ENCODE results near the gene SRPX2.
"Not testable (repeated sequence)": the region's sequence is repeated elsewhere in the genome, so short reads cannot be mapped to it uniquely, and the experiment has no call there.

The SRPX2 gene

DNA sequence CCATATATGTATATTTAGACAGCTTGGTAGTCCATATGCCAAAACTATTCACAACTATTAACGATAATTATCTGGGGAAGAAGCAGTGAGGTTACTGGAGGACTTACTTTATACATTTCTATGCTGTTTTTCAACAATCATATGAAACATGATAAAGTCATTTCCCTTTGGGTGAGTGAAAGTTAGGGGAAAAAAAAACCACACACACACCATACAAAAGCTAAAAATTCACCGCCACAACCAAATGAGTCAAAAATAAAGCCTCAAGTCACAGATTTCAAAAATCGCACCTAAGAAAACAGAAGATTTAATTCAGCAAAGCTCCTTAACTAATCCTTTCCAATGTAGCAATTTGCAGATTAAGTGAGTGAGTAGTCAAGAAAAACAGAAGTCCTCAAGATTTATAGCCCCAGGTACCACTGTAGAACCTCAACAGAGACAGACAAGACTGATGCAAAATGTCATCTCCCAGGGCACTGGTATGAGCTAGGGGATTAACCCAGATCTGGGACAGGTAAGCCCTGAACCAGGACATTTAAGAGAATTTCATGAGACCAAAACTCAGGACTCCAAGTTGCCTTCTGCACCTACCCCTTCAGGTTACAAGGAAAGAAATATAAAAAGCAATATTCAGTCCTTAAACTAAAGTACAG, 52.8 kb downstream of the SRPX2 start:
- no peak for DNase-seq

DNA sequence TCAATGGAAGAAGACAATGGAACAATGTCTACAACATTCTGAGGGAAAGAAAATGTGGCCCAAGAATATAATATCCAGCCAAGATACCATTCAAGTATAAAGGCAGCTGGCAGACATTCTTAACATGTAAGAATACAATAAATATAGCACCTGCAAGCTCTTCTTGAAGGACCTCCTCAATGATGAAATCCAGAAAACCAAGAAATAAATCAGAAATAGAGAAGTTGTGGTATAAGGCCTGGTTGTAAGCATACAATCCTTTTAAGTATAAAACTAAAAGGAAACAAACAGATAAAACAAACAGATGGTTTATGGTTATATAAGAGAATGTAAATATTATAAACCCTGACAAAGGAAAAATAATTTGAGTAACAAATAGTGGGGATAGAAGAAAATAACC, 54.6 kb downstream of the SRPX2 start:
- DNase-seq, result no peak

DNA sequence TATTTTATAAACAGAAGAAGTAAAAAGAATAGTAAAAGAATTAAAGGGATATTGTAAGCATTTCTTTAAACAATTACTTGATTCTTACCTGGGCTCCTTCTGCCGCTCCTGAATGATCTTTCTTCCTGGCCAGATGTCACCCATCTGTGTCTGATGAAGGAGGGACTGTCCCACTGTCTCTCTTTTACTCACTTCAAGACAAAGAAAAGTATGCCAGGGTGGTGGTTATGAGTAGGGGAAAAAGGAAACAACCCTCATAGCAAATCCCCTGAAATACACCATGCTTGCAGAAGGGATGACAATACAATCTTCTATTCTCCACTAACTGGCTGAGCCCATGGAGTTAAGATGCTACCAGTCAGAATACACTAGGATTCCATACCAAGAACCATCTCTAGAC, 56.8 kb downstream of the SRPX2 start:
- no peak for DNase-seq

DNA sequence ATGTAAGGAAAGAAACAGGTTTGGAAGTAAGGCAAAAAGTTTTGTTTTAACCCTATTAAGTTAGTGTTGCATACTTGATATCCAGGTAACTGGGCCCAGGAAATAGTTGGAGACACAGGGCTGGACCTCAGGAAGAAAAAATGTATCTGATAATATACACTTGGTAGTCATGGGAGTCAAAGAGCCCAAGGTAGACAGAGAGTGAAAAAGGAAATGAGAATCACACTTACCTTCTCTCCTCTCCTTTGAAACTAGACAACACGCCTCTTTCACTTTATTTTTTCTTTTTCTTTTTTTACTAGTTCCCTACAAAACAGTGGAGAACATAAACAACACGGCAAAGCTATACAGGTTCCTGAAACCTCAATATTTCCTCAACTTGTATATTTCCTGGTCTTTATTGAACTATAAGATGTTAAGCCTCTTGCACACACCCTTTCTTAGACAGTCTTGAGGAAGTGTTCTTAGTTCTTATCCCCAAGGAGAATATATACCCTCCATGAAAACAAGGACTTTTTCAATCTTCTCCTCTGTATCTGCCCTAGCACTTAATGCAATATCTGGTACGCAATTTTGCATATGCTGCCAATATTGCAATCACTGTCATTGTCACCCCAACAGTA, 60.7 kb downstream of the SRPX2 start:
- no peak for DNase-seq

DNA sequence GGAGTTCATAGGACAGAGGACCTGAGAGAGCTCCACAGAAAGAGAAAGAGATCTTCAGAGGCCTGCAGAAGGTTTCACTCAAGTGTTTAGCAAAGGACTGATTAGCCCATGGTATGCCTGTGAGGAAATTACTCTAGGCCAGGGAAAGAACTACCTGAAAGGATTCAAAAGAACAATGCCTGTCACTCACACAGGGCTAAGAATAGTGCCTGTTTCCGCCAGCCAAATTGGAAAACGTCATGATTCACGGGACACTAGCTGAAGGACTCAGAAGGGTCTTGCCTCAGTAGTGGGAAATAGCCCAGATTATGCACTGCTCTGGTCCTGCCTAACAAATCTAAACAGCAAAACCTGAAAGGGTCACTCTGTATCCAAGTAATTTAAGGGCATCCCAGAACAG, 66.8 kb downstream of the SRPX2 start:
- DNase-seq, result no peak

DNA sequence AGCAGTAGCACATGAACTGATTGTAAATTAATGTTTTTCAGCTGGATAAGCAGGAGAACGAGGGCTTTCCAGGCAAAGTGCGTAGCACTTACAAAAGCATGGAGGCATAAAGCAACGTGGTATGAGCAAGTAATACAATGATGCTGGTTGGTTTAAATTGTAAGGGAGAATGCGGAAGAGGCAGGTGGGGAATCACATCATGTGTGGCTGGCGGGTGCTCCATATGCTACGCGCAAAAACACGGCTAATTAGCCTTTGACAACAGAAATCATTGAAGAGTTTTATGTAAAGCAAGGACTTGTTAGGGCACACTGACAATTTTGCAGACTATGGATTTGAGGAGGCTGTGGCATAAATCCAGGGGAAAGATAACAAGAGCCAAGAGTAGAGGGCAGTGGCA, 73.4 kb downstream of the SRPX2 start:
- DNase-seq, result no peak

DNA sequence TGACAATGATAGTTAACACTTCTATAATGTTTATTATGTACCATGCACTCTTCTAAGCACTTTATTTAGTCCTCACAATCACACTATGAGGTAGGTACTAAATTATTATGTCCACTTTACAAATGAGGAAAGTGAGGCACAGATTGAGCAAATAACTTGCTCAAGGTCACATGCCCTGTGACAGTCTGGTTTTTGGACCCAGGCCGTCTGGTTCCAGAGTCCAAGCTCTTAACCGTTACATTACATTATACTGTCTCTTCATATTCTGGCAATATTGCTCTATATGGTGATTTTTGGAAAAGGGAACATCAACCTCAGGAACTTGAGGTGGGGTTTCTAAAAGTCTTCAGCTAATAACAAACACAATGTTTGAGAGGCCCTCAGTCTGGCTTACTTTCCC, 75.1 kb downstream of the SRPX2 start:
- no peak for DNase-seq

DNA sequence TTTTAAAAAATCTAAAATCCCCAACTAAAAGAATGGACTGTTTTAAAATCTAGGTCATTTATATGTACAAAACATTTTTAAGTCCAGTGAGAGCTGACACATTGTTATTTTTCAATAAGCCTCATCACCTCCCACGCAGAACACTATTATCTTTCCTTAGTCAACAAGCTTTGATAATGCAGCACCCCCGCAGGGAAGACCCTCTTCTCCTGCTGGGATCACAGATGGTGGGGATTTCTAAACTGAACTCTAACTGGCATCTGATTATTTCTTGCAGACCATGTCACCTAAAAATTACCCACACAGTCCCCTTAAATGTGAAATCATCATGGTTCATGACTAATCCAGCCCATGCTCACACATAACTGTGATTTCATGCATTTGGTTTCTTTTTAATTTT, 76.3 kb downstream of the SRPX2 start:
- no peak for DNase-seq

DNA sequence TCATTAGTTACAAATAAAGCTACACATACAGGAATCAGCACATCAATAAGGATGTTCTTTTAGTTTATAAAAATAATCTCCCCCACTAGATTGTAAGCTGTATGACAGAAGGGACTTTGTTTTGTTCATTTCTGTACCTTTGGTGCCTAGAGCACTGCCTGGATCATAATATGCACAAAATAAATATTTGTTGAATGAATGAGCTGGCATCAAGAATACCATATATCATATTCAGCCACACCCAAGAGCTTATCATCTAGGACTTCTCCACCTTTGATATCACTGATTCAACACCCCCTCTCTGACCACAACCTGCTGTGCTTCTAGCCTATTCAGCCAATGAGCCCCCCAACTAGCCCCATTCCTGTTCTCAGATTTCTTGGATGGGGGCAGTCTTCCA, 77.3 kb downstream of the SRPX2 start:
- DNase-seq, result no peak

DNA sequence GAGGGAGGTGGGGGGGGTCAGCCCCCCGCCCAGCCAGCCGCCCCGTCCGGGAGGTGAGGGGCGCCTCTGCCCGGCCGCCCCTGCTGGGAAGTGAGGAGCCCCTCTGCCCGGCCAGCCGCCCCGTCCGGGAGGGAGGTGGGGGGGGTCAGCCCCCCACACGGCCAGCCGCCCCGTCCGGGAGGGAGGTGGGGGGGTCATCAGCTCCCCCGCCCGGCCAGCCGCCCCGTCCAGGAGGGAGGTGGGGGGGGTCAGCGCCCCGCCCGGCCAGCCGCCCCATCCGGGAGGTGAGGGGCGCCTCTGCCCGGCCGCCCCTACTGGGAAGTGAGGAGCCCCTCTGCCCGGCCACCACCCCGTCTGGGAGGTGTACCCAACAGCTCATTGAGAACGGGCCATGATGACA, 80.0 kb downstream of the SRPX2 start:
- not testable (repeated sequence) for DNase-seq

Measured in amygdala (tissue), 56 donors.